Neural progenitor cell (in vitro differentiated cells): ENCODE measurements around the gene MRPL27.

Experiments used
- EZH2 ChIP-seq: fragments of 200-600 bp; sonication (generic); IDR thresholded peaks from 2 replicates; pipeline ENCODE4 v1.6.1; 2017; ENCODE audit warnings: antibody characterized with exemption, mild to moderate bottlenecking, moderate library complexity
- TF ChIP-seq, protein P1 (sequence below): fragments of 200-600 bp; sonication (generic); IDR thresholded peaks from 2 replicates; pipeline ENCODE4 v1.5.1; 2017; ENCODE audit warnings: antibody characterized with exemption, mild to moderate bottlenecking

DNA sequence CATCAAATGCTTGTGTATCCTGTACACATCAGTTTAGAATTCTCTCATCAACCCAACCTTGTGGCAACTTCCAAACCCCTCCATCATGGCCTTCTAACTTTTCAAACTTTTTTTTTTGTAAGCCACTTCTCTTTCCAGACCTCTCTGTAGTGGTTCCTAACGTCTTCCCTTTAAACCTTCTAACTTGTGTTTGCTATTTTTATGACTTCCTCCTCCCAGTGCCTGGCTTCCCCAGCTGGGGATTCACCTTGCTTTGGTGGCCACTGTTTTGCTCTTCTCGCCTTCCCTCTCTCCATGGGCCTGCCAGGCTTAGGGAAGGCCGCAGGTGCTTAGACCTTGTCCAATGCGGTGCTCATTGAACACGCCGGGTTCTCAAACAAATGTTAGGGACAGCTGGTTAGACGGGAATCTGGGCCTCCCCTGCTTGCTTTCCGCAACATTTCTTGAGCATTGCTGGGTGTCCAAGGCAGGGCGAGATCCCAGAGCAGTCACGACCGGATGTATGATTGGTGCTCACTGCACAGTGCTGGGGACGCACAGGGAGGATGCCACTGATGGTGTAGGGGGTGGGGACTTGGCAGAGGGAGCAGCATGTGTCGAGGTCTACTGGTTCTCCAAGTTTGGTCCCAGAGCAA lies 28.1 kb downstream of the MRPL27 start:
- TF ChIP-seq, protein P1, sequence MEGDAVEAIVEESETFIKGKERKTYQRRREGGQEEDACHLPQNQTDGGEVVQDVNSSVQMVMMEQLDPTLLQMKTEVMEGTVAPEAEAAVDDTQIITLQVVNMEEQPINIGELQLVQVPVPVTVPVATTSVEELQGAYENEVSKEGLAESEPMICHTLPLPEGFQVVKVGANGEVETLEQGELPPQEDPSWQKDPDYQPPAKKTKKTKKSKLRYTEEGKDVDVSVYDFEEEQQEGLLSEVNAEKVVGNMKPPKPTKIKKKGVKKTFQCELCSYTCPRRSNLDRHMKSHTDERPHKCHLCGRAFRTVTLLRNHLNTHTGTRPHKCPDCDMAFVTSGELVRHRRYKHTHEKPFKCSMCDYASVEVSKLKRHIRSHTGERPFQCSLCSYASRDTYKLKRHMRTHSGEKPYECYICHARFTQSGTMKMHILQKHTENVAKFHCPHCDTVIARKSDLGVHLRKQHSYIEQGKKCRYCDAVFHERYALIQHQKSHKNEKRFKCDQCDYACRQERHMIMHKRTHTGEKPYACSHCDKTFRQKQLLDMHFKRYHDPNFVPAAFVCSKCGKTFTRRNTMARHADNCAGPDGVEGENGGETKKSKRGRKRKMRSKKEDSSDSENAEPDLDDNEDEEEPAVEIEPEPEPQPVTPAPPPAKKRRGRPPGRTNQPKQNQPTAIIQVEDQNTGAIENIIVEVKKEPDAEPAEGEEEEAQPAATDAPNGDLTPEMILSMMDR = no peak
- TF ChIP-seq EZH2 = no peak
